ENCODE measurements around the gene RRP12. TPM values are rescaled to one million over a fixed set of nuclear protein-coding genes. Genes with fewer than 3 reads are reported as not detected.

The RRP12 gene
- polyA plus RNA-seq, 1 donor from 2014 or later: 9.7 TPM

DNA sequence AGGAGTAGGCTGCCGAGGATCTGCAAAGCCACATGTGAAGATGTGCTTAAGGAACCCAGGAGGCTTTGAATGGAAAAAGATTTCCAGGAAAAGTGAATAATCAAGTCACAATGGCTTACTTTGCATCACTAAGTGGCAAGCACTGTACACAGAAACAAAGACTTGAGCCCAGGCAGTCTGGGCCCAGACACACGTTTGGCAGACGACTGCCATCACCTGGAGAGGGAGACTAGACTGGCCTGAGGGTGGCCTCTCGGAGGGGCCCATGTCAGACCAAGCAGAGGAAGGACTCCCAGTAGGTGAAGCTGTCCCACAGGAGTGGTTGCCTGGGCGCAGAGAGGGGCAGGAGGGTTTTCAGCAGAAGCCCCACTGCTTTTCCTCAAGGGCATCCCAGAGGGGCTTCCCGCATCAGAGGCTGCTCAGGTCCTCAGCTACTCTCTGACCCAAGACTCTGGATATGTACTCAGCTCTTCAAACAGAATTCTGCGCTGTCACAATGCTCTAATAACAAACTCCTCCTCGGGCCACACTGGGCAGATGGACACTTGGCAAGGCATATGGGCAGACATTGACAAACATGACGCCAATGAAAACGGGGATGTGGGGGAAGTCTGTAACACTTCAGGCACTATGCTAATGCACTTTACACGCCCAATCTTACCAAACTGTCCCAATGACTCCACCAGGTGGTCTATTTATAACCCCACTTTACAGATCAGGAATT, 38.7 kb downstream of the RRP12 start:
- H4K20me1 ChIP-seq (ENCODE audit: insufficient read depth): no peaks in the 10 kb centered on the region
- H3K9me2 ChIP-seq (ENCODE audit: insufficient read depth, low read length): no peaks in the 10 kb centered on the region
- H2AFZ ChIP-seq (ENCODE audit: low read depth, low read length): no peak overlapping the region
- no peaks in the 10 kb centered on the region for H3F3A ChIP-seq (ENCODE audit: insufficient read depth, low read length, poor library complexity, severe bottlenecking)
- no peak overlapping the region for H3K27ac ChIP-seq (ENCODE audit: low read length)
- H3K79me2 ChIP-seq (replicated peaks; ENCODE audit: insufficient read depth, low read length): no peaks in the 10 kb centered on the region
- H3K9ac ChIP-seq (ENCODE audit: low read length): no peak overlapping the region
- no peaks in the 10 kb centered on the region for H3K36me3 ChIP-seq (ENCODE audit: insufficient read depth, low read length)
- H3K9me3 ChIP-seq (ENCODE audit: low read length): no peaks in the 10 kb centered on the region
- TF ChIP-seq RAD21 (conservative IDR thresholded peaks at IDR 0.05): no peak
- no peak overlapping the region for H3K4me2 ChIP-seq (ENCODE audit: low read length)
- no peak overlapping the region for H3K4me3 ChIP-seq (ENCODE audit: low read length)
- H3K27me3 ChIP-seq (ENCODE audit: insufficient read depth, low read depth, low read length): no peaks in the 10 kb centered on the region

DNA sequence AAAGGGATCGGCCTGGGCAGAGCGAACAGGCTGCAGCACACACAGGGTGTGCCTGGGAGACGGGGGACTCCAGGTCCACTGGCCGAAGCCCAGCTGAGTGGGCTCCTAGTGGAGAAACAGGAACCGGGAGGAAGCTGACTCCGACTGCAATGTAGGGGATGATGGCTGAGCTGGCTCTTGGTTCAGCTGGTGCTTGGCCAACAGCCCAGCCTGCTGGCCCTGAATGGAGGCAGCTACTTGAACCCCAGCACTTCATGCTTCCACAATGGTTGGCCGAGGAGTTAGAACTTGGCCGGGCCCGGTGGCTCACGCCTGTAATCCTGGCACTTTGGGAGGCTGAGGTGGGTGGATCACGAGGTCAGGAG, 39.6 kb downstream of the RRP12 start:
- H3K79me2 ChIP-seq (replicated peaks; ENCODE audit: insufficient read depth, low read length): no peaks in the 10 kb centered on the region
- H3K36me3 ChIP-seq (ENCODE audit: insufficient read depth, low read length): no peaks in the 10 kb centered on the region
- no peak overlapping the region for H3K4me2 ChIP-seq (ENCODE audit: low read length)
- no peak overlapping the region for H2AFZ ChIP-seq (ENCODE audit: low read depth, low read length)
- no peak overlapping the region for H3K27ac ChIP-seq (ENCODE audit: low read length)
- H3F3A ChIP-seq (ENCODE audit: insufficient read depth, low read length, poor library complexity, severe bottlenecking): no peaks in the 10 kb centered on the region
- H3K9me3 ChIP-seq (ENCODE audit: low read length): no peaks in the 10 kb centered on the region
- no peaks in the 10 kb centered on the region for H4K20me1 ChIP-seq (ENCODE audit: insufficient read depth)
- H3K9ac ChIP-seq (ENCODE audit: low read length): no peak overlapping the region
- H3K27me3 ChIP-seq (ENCODE audit: insufficient read depth, low read depth, low read length): no peaks in the 10 kb centered on the region
- TF ChIP-seq, protein P1, sequence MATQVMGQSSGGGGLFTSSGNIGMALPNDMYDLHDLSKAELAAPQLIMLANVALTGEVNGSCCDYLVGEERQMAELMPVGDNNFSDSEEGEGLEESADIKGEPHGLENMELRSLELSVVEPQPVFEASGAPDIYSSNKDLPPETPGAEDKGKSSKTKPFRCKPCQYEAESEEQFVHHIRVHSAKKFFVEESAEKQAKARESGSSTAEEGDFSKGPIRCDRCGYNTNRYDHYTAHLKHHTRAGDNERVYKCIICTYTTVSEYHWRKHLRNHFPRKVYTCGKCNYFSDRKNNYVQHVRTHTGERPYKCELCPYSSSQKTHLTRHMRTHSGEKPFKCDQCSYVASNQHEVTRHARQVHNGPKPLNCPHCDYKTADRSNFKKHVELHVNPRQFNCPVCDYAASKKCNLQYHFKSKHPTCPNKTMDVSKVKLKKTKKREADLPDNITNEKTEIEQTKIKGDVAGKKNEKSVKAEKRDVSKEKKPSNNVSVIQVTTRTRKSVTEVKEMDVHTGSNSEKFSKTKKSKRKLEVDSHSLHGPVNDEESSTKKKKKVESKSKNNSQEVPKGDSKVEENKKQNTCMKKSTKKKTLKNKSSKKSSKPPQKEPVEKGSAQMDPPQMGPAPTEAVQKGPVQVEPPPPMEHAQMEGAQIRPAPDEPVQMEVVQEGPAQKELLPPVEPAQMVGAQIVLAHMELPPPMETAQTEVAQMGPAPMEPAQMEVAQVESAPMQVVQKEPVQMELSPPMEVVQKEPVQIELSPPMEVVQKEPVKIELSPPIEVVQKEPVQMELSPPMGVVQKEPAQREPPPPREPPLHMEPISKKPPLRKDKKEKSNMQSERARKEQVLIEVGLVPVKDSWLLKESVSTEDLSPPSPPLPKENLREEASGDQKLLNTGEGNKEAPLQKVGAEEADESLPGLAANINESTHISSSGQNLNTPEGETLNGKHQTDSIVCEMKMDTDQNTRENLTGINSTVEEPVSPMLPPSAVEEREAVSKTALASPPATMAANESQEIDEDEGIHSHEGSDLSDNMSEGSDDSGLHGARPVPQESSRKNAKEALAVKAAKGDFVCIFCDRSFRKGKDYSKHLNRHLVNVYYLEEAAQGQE (IDR thresholded peaks at IDR 0.05; ENCODE audit: borderline replicate concordance): no peak
- no peak for TF ChIP-seq EP300 (conservative IDR thresholded peaks at IDR 0.05; ENCODE audit: poor library complexity, severe bottlenecking)
- no peak for TF ChIP-seq MXI1 (conservative IDR thresholded peaks at IDR 0.05; ENCODE audit: poor library complexity, severe bottlenecking)
- no peak for TF ChIP-seq POLR2AphosphoS5 (IDR thresholded peaks at IDR 0.05)
- TF ChIP-seq RAD21 (conservative IDR thresholded peaks at IDR 0.05): no peak
- TF ChIP-seq CTCF (IDR thresholded peaks at IDR 0.05; ENCODE audit: poor library complexity, severe bottlenecking): no peak
- TF ChIP-seq SMC3 (conservative IDR thresholded peaks at IDR 0.05; ENCODE audit: poor library complexity): no peak
- TF ChIP-seq TAF1 (IDR thresholded peaks at IDR 0.05; ENCODE audit: low read depth): no peak
- no peak for TF ChIP-seq EZH2 (IDR thresholded peaks at IDR 0.05; ENCODE audit: borderline replicate concordance, insufficient read depth, low read length, poor library complexity, severe bottlenecking)
- no peak overlapping the region for H3K4me3 ChIP-seq (ENCODE audit: low read length)
- H3K9me2 ChIP-seq (ENCODE audit: insufficient read depth, low read length): no peaks in the 10 kb centered on the region

Measured in neural cell (in vitro differentiated cells).